Erythroblast (primary cell): Measurements from ENCODE around the gene CCDC188.

Experiments
- GATA1 ChIP-seq: IDR thresholded peaks from 2 replicates; pipeline ENCODE4 v1.6.1; 2011; ENCODE audit warnings: low read depth, mild to moderate bottlenecking, control low read depth, low read length, moderate library complexity
- POLR2A ChIP-seq: IDR thresholded peaks from 2 replicates; pipeline ENCODE4 v1.6.1; 2011; ENCODE audit warnings: mild to moderate bottlenecking, low read length

- TF ChIP-seq POLR2A (no peak), GATA1 (no peak)
Observed at GRCh38 chr22:20132686-20133246, 18.1 kb downstream of the CCDC188 start.
